SH-SY5Y (cell line): Measurements from ENCODE around the gene STX3.

Experiments
- GATA2 ChIP-seq: IDR thresholded peaks from 2 replicates; pipeline ENCODE4 v1.6.1; 2011; ENCODE audit warnings: mild to moderate bottlenecking, low read depth, low read length
- GATA3 ChIP-seq: IDR thresholded peaks from 2 replicates; pipeline ENCODE4 v1.6.1; 2011; ENCODE audit warnings: low read depth, mild to moderate bottlenecking, low read length, moderate library complexity

DNA sequence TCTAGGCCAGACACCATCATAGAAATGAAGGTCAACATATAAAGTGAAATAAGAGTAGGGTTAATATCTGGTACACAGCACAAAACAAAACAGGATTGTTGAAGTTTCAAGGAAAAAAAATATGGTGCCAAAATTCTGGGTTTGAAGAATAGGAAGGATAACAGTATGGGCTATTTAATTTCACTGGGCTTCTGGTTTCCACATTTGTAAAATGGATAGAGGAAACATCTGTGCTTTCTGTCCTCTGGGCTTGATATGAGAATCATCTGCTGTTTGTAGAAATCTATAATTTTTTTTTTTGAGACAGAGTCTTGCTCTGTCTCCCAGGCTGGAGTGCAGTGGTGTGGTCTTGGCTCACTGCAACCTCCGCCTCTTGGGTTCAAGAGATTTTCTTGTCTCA is 27.8 kb upstream of the STX3 start:
- TF ChIP-seq GATA2 (no peak), GATA3 (no peak)
